ENCODE data around the gene ARHGAP30.

The ARHGAP30 gene

DNA sequence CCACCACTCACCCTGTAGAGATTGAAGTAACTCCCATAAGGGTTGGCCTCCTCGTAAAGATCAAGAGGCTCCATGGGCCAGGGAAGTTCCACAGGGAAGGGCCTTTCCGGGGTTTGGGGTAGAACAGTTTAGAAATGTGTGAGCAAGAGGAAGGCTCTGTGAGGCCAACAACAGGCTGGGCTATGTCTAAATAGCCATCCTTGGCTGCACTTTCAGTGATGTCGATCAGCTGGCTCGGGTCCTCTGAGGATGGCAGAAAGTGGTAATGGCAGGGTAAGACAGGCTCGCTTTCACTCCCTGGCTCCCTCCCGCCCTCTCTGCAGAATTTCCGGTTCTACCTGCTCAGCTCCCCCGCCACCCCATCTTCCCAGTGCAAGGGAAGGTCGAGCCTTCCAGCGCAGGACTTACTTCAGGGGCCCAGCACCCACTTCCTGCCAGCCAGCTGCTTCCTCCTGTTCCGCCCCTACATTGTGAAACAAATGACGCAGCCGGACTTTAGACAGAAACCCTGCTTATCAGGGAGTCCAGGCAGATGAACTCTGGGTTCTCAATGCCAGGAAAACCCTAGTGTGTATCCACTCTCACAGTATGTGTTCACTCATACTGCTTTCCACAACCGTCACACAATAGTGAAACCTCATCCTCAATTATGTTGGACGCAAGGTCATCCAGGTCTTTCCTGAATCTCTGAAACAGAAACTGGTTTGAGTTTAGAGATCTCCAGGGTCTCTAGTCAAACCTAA, 56.0 kb downstream of the ARHGAP30 start:
- DNase-seq (ENCODE audit: low spot score) = peak; percentile 79

DNA sequence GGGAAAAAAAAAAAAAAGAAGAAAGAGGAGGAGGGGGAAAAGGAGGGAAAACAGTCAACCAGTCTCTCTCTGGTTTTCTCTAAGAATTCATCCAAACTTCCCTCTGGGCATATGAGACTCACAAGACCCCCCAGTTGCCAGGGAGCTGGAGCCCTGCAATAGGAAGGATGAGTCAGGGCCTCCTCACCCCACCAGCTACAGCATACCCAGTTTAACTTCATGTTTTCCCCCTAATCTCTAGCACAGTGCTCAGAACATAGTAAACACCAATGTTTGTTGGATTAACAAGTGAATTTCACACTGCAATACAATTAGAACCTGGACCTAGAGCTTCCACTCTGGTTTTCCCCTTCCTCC, 56.6 kb downstream of the ARHGAP30 start:
- DNase-seq (ENCODE audit: low spot score) = no peak

DNA sequence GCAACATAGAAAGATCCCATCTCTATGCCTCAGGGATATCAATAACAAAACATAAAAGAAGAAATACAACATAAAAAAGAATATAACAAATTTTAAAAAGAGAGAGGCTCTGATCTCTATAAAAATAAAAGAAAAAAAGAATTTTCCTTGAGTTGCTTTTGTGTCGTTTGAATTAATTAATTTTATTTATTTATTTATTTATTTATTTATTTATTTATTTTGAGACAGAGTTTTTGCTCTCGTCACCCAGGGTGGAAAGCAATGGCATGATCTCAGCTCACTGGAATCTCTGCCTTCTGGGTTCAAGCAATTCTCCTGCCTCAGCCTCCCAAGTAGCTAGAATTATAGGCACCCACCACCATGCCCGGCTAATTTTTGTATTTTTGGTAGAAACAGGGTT, 57.3 kb downstream of the ARHGAP30 start:
- no peak for DNase-seq (ENCODE audit: low spot score)

DNA sequence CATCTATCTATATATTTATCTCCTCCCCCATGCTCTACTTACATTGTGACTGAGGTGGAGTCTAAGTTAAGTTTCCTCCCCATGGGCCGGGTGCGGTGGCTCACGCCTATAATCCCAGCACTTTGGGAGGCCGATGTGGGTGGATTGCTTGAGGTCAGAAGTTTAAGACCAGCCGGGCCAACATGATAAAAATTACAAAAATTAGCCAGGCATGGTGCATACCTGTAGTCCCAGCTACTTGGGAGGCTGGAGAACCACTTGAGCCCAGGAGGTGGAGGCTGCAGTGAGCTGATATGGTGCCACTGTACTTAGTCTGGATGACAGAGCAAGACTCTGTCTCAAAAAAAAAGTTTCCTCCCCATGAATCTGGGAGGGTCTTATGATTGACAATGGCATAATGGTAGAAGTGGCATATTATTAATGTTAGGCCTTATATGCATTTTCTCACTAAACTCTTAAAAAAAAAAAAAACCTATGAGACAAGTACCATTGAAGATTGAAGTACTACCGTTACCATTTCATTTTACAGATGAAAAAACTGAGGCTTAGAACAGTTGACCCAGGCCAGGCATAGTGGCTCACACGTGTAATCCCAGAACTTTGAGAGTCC, 60.0 kb downstream of the ARHGAP30 start:
- no peak for DNase-seq (ENCODE audit: low spot score)

DNA sequence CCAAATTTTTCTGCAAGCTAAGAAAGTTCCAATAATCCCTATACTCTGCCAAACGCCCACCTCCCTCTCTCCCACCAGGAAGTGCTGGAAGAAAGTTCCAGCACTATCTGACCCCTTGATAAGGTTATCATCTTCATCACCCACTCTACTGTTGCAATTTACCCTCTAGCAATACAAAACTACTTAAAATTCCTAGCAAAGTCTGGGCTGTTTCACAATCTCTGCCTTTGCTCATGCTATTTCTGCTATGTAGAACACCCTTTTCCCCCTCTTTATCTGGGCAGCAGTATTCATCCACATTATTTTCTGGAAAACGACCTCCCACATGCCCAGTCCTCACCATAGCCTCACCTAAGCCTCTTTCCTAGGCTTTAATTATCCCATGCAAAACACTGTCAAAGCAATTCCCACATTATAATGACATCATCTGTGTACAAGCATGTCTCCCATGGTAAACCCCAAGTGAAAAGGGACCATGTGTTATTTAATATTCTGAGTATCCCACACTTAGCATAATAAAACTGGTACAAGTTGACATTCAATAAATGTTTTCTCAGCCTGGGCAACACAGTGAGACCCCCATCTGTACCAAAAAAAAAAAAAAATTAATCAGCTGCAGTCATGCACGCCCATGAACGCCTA, 60.7 kb downstream of the ARHGAP30 start:
- DNase-seq (ENCODE audit: low spot score) = no peak

DNA sequence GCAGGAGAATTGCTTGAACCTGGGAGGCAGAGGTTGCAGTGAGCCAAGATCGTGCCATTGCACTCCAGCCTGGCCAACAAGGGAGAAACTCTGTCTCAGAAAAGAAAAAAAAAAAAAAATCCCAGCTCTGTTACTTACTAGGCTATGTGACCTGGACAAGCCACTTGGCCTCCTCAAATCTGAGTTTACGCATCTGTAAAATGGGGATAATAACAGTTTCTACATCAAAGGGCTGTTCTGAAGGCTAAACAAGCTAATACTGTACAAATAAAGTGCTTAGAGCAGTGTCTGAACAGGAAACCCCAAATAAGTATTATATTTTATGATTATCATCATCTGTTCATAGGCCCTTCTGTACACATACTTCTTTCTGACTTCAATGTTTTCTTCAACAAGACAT, 62.3 kb downstream of the ARHGAP30 start:
- no peak for DNase-seq (ENCODE audit: low spot score)

DNA sequence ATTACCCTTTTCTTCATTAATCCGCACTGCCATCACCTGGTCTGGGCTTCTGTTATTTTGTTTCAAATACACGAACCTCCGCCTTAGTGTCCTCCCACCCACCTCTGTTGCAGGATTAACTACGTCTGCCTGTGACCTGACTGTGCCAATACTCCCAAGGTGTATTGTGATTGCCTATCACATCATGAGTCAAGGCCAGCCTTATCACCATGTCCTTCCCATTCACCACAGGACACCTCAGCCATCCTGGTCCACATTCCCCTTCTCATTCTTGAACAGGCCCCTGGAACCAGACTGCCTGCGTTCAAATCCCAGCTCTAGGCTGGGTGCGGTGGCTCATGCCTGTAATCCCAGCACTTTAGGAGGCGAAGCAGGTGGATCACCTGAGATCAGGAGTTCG, 63.1 kb downstream of the ARHGAP30 start:
- DNase-seq (ENCODE audit: low spot score) = no peak

DNA sequence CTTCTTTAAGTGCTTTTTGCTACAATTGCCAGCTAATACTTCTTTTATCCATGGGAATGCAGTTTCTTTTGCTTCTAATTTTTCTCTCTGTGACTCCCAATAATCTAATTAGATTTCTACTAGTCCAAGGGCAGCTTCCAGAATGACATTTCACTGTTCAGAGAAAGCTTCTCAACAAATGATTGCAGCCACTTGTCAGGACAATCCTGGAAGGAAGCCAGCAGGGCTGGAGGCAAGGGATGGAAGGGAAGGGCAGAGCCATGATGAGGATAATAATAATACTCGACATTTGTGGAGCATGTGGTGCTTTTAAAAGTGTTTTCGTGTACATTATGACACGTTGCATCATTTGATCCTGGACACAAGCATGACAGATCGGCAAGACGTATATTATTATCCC, 68.2 kb downstream of the ARHGAP30 start:
- no peak for DNase-seq (ENCODE audit: low spot score)

DNA sequence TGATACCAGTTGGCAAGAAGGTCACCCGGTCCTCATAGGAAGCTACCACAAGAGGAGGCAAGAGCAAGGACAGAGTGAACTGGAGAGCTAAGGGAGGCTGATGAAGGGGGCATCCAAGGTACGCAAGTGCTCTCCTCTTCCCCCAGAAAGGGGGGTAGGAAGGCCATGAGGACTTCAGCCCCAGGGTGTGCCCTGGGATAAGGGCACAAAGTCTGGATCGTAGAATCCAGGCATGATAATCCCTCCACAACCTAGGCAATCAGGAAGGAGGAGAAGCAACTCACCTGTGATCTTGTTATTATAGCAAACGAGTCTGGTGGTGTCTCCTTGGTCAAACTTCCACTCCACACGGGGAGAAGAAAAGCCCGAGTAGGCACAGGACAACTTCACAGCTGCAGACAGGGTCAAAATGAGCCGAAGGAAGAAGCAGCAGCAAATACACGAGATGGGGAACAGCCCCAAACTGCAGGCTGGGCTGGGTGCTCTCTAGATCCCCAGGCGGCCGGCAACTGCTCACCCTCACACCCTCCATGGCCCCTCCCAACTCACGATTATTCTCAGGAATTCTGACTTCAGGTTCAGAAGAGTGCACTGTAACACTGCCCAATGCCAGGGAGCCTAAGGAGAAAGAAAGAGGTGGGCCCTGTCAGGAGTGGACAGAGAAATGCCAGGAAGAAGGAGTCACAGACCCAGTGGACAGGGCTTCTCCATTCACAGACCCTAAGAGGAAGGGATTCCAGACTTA, 68.8 kb downstream of the ARHGAP30 start:
- no peak for DNase-seq (ENCODE audit: low spot score)

DNA sequence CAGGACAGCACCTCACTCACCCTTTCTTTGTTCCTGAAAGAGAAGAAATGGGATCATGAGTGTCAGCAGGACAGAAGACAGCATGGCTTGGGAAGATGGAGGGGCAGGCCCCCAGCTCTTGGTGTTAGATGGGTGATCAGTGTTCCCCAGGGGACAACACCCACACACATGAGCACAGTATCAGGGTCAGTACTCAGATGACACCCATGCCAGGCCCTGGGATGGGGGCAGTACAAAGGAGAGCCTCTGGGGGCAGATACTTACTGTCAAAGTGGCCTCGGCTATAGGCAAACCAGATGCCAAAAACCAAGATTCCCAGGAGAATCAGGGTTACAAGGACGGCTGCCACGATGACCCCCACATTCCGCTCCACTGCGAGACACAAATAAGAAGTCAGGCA, 70.3 kb downstream of the ARHGAP30 start:
- no peak for DNase-seq (ENCODE audit: low spot score)

DNA sequence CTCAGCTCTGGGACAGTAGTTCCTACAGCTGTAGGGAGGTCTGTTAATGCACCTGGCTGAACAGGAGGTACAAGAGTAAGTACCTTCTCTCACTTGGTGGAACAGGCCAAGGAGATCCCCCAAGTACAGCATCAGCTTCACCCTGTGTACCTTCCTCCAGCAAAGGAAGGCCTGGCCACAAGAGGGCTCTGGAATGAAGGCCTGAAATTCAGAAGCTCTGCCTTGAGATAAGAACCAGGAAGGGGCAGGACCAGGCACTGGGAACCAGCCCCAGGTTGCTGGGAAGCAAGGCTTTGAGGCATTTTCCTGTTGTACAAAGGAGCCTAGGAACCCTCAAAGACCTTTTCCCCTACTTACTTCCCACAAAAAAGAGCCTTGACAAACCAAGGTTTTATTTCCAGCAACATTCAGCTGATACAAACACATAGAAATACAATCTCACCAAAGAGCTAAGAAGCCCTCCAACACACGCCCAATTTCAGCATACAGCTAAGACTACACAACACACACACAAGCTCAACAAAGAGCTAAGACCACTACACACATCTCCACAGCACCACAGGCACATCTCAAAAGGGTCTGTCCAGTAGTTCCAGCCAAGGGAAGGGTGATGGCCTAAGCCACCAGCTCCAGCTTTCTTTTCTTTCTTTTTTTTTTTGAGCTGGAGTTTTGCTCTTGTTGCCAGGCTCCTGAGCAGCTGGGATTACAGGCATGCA, 72.2 kb downstream of the ARHGAP30 start:
- DNase-seq (ENCODE audit: low spot score) = peak; percentile 64

Data from pons (tissue), 1 donor.